ENCODE results near the gene SLC25A45.

Gene SLC25A45

DNA sequence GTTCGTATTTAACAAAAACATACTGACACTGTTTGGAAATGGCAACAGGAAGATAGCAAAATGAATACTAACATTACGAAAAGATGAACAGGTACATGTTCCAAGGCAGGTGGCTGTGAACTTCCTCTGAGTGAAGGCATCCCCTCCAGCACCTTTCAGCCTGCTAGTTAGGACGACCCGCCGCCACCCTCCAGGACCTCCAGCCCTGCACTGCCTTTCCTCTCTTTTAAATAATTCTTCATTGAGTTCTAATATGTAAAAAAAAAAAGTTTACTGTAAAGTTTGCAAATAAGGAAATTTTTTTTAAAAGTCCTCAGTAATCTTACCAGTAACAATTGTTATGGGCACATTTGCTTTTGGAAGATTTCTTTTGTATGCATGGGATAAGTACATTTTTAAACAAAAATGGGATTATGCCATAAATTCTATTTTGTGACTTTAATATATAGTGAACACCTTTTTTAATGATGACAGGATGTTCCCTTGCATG, 46.2 kb upstream of the SLC25A45 start:
- H3K9me2 ChIP-seq (replicated peaks; ENCODE audit: low read depth, low read length) = no peaks in the 10 kb centered on the region
- H3K79me2 ChIP-seq (ENCODE audit: insufficient read depth, low read length) = peaks cover 97% of the 10 kb centered on the region
- H3K9me3 ChIP-seq (ENCODE audit: insufficient read depth, low read depth, low read length) = no peaks in the 10 kb centered on the region
- peaks cover 28% of the 10 kb centered on the region for H3F3A ChIP-seq (ENCODE audit: low read depth)
- H3K4me3 ChIP-seq (ENCODE audit: low read length, poor library complexity, severe bottlenecking) = peak overlapping the region; percentile 94
- H3K36me3 ChIP-seq (ENCODE audit: insufficient read depth, low read length) = no peaks in the 10 kb centered on the region; the same call in 1 of the 2 replicates
- TF ChIP-seq, protein P1, sequence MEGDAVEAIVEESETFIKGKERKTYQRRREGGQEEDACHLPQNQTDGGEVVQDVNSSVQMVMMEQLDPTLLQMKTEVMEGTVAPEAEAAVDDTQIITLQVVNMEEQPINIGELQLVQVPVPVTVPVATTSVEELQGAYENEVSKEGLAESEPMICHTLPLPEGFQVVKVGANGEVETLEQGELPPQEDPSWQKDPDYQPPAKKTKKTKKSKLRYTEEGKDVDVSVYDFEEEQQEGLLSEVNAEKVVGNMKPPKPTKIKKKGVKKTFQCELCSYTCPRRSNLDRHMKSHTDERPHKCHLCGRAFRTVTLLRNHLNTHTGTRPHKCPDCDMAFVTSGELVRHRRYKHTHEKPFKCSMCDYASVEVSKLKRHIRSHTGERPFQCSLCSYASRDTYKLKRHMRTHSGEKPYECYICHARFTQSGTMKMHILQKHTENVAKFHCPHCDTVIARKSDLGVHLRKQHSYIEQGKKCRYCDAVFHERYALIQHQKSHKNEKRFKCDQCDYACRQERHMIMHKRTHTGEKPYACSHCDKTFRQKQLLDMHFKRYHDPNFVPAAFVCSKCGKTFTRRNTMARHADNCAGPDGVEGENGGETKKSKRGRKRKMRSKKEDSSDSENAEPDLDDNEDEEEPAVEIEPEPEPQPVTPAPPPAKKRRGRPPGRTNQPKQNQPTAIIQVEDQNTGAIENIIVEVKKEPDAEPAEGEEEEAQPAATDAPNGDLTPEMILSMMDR (conservative IDR thresholded peaks at IDR 0.05; ENCODE audit: low read length) = no peak
- no peak for TF ChIP-seq EZH2phosphoT487 (IDR thresholded peaks at IDR 0.05; ENCODE audit: borderline replicate concordance)
- no peak overlapping the region for H2AFZ ChIP-seq (ENCODE audit: low read length)
- H3K4me1 ChIP-seq (ENCODE audit: insufficient read depth, low read length, poor library complexity, severe bottlenecking) = peaks cover 84% of the 10 kb centered on the region
- peak overlapping the region; percentile 99 for H3K4me2 ChIP-seq (ENCODE audit: low read depth, low read length, poor library complexity, severe bottlenecking)
- peak overlapping the region; percentile 100 for H3K9ac ChIP-seq (ENCODE audit: low read depth, low read length, poor library complexity, severe bottlenecking)
- H3K27me3 ChIP-seq (ENCODE audit: insufficient read depth, low read length, poor library complexity, severe bottlenecking) = no peaks in the 10 kb centered on the region
- H4K20me1 ChIP-seq (ENCODE audit: insufficient read depth, low read length, poor library complexity, severe bottlenecking) = peaks cover 90% of the 10 kb centered on the region

DNA sequence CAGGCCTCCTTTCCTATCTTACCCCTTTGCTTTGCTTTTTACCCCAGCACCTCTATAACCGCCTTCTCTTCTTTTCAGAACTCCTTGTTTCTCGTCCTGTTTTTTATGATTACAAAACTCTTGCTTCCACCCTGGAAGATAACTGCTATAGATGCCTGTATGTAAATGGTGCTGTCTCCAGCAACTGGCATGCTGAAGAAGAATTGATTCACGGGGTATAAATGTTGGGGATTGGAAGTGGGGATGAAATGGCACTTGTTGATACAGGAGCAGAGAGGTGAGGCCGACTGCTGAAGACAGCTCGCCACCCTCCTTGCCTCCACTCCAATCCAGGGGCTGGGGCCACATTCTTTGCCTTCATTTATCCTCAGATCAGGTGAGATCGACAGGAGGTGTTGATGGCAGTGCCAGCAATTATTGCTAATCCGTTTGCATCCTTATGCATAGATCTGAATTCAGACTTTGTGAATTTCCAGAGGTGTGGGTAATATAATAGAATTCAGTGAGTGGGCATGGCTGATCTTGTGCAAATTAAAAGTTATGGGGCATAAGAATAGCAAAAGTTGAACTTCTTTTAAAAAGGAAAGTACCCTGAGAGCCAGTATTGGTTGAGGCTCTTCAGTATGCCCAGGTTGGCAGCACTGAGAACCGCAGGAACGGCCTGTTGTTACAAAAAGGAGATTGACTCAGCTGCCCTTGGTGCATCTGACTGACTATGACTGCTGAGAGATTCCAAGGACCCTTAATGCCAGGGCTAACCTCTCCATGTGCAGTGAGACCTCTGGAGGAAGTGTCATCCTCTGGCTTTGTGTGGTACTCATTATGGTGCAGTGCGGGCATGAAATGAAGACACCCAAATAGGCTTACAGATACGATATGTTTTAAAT, 45.5 kb upstream of the SLC25A45 start:
- Histone ChIP-seq H3K9me2 (replicated peaks; ENCODE audit: low read depth, low read length) (no peaks in the 10 kb centered on the region), H3K9ac (ENCODE audit: low read depth, low read length, poor library complexity, severe bottlenecking) (peak overlapping the region; percentile 100), H2AFZ (ENCODE audit: low read length) (no peak overlapping the region), H3K4me1 (ENCODE audit: insufficient read depth, low read length, poor library complexity, severe bottlenecking) (peaks cover 87% of the 10 kb centered on the region), H3K4me2 (ENCODE audit: low read depth, low read length, poor library complexity, severe bottlenecking) (peak overlapping the region; percentile 99), H4K20me1 (ENCODE audit: insufficient read depth, low read length, poor library complexity, severe bottlenecking) (peaks cover 92% of the 10 kb centered on the region), H3K4me3 (ENCODE audit: low read length, poor library complexity, severe bottlenecking) (peak overlapping the region; percentile 94), H3F3A (ENCODE audit: low read depth) (peaks cover 28% of the 10 kb centered on the region), H3K27me3 (ENCODE audit: insufficient read depth, low read length, poor library complexity, severe bottlenecking) (no peaks in the 10 kb centered on the region), H3K9me3 (ENCODE audit: insufficient read depth, low read depth, low read length) (no peaks in the 10 kb centered on the region), H3K36me3 (ENCODE audit: insufficient read depth, low read length) (no peaks in the 10 kb centered on the region; the same call in 1 of the 2 replicates), H3K79me2 (ENCODE audit: insufficient read depth, low read length) (peaks cover 100% of the 10 kb centered on the region)
- no peak for TF ChIP-seq EZH2phosphoT487 (IDR thresholded peaks at IDR 0.05; ENCODE audit: borderline replicate concordance)
- TF ChIP-seq, protein P1 (conservative IDR thresholded peaks at IDR 0.05; ENCODE audit: low read length) = no peak

DNA sequence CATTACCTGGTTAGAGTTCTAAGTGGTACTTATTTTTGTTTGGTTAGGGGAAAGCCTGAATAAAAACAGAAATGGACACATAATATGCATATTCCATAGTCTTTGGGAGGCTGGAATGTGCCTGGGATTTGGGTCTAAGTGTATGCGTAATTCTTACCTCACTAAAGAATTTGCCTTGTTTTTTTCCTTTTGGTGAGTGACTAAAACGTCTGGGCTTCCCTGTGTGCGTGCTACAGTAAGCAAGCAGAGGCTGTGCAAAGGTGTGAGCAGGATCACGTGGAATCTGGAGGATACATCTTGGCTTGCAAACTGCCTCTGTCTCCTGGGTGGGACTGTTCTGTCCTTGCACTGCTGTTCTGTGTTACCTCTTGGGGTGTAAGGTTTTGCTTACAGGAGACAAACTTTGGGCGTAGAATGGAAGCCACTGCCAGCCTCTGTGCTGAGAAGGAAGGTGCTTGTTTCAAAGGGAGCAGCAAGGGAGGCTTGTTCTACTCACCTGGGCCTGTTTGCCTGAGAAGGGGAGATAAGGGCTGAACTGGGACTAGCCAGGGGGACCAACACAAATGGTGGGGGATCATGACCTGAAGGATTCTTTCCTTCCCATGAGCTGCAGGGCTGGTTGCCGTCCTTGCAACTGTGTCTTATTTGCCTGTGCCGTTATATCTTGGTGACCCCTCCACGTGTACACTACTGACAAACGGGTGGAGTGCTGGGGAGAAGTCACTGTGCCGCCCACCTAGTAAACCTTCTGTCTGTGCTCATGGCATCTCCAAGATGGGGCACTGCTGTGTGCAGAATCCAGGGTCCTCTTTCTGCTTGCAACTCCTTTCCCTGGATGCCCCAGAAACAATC, 44.6 kb upstream of the SLC25A45 start:
- Histone ChIP-seq H3K27me3 (ENCODE audit: insufficient read depth, low read length, poor library complexity, severe bottlenecking) (no peaks in the 10 kb centered on the region), H3K79me2 (ENCODE audit: insufficient read depth, low read length) (peaks cover 98% of the 10 kb centered on the region), H3K36me3 (ENCODE audit: insufficient read depth, low read length) (no peaks in the 10 kb centered on the region; the same call in 1 of the 2 replicates), H3F3A (ENCODE audit: low read depth) (peaks cover 28% of the 10 kb centered on the region), H3K9me2 (replicated peaks; ENCODE audit: low read depth, low read length) (no peaks in the 10 kb centered on the region), H3K9ac (ENCODE audit: low read depth, low read length, poor library complexity, severe bottlenecking) (peak overlapping the region; percentile 100), H3K4me3 (ENCODE audit: low read length, poor library complexity, severe bottlenecking) (peak overlapping the region; percentile 94), H3K4me2 (ENCODE audit: low read depth, low read length, poor library complexity, severe bottlenecking) (peak overlapping the region; percentile 99), H3K4me1 (ENCODE audit: insufficient read depth, low read length, poor library complexity, severe bottlenecking) (peaks cover 79% of the 10 kb centered on the region), H2AFZ (ENCODE audit: low read length) (no peak overlapping the region), H4K20me1 (ENCODE audit: insufficient read depth, low read length, poor library complexity, severe bottlenecking) (peaks cover 85% of the 10 kb centered on the region), H3K9me3 (ENCODE audit: insufficient read depth, low read depth, low read length) (no peaks in the 10 kb centered on the region)
- no peak for TF ChIP-seq EZH2phosphoT487 (IDR thresholded peaks at IDR 0.05; ENCODE audit: borderline replicate concordance)
- TF ChIP-seq, protein P1 (conservative IDR thresholded peaks at IDR 0.05; ENCODE audit: low read length) = no peak
